ENCODE results near the gene ARFGAP1. TPM values are rescaled to one million over a fixed set of nuclear protein-coding genes. Genes with fewer than 3 reads are reported as not detected.

Gene ARFGAP1
- total RNA-seq, 2 donors from 2014 or later = 108 to 128 TPM

GRCh38 chr20:63316502-63316921, 43.9 kb downstream of the ARFGAP1 start:
- H3K9me3 ChIP-seq (ENCODE audit: control insufficient read depth, low read length, poor library complexity, severe bottlenecking) = no peaks in the 10 kb centered on the region
- Mint-ChIP-seq H3K4me3 (no peak overlapping the region), H3K27ac (no peak overlapping the region), H3K36me3 (ENCODE audit: low read depth) (no peaks in the 10 kb centered on the region), H3K27me3 (peaks cover 6% of the 10 kb centered on the region), H3K4me1 (no peaks in the 10 kb centered on the region)
- ATAC-seq (no peak), DNase-seq (peak in 1 of 3 donors; percentile 5)

DNA sequence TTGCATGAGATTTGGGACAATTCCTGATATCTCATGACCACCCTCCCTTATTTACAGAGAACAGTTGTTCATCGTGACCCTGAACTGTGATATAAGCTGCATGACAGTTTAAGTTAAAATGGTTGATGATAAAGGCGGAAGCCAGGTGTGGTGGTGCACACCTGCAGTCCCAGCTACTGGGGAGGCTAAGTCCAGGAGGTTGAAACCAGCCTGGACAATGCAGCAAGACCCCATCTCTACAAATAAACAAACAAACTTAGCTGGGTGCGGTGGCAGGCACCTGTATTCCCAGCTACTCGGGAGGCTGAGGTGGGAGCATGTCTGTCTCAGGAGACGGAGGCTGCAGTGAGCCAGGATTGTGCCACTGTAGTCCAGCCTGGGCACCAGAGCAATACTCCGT, 44.4 kb downstream of the ARFGAP1 start:
- Mint-ChIP-seq H3K27me3 (peaks cover 6% of the 10 kb centered on the region), H3K4me3 (no peak overlapping the region), H3K36me3 (ENCODE audit: low read depth) (no peaks in the 10 kb centered on the region), H3K27ac (no peak overlapping the region), H3K4me1 (no peaks in the 10 kb centered on the region)
- H3K9me3 ChIP-seq (ENCODE audit: control insufficient read depth, low read length, poor library complexity, severe bottlenecking) = no peaks in the 10 kb centered on the region
- DNase-seq (no peak), ATAC-seq (no peak)

DNA sequence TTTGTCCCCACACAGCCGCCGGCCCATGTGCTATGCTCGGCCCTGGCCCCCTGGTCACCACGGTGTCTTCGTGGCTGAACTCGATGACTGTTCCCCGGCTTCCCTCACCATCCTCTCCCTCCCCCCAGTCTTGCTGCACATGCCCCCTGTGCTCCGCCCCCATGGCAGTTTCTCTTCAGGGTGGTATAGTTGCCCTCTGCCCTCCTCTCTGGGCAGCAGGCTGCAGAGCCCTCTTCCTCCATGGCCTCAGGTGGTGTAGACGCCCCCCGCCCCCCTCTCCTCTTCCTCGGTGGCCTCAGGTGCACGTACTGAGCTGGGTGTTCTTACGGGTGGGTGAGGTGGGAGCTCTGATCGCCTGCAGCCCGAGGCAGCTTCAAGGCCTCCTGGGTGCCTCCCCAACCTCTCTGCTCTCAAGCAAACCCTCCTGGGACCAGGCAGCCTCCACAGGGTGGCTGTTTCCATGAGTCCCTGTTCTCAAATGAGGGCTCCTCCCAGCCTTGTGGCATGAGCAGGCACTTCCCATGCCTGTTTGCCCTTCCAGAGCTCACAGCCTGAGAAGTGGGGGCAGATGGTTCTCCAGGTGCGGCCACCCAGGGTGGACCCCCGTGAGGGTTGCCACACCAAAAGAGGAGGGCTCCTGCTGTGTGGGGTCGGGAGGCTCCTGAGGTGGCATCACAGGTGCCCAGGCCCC, 45.1 kb downstream of the ARFGAP1 start:
- H3K4me3 Mint-ChIP-seq = no peak overlapping the region
- H3K36me3 Mint-ChIP-seq (ENCODE audit: low read depth) = no peaks in the 10 kb centered on the region
- no peak overlapping the region for H3K27ac Mint-ChIP-seq
- H3K4me1 Mint-ChIP-seq = no peaks in the 10 kb centered on the region
- ATAC-seq = no peak
- H3K27me3 Mint-ChIP-seq = peaks cover 6% of the 10 kb centered on the region
- H3K9me3 ChIP-seq (ENCODE audit: control insufficient read depth, low read length, poor library complexity, severe bottlenecking) = no peaks in the 10 kb centered on the region
- peak; percentile 2 to 7 (median 3) for DNase-seq

- no peaks in the 10 kb centered on the region for H3K36me3 Mint-ChIP-seq (ENCODE audit: low read depth)
- peaks cover 14% of the 10 kb centered on the region for H3K27me3 Mint-ChIP-seq
- no peak overlapping the region for H3K27ac Mint-ChIP-seq
- H3K4me3 Mint-ChIP-seq = no peak overlapping the region
- DNase-seq (peak; percentile 1 to 5 (median 5)), ATAC-seq (no peak)
- H3K9me3 ChIP-seq (ENCODE audit: control insufficient read depth, low read length, poor library complexity, severe bottlenecking) = no peaks in the 10 kb centered on the region
- no peaks in the 10 kb centered on the region for H3K4me1 Mint-ChIP-seq
Observed at GRCh38 chr20:63318391-63319163, 46.0 kb downstream of the ARFGAP1 start.

DNA sequence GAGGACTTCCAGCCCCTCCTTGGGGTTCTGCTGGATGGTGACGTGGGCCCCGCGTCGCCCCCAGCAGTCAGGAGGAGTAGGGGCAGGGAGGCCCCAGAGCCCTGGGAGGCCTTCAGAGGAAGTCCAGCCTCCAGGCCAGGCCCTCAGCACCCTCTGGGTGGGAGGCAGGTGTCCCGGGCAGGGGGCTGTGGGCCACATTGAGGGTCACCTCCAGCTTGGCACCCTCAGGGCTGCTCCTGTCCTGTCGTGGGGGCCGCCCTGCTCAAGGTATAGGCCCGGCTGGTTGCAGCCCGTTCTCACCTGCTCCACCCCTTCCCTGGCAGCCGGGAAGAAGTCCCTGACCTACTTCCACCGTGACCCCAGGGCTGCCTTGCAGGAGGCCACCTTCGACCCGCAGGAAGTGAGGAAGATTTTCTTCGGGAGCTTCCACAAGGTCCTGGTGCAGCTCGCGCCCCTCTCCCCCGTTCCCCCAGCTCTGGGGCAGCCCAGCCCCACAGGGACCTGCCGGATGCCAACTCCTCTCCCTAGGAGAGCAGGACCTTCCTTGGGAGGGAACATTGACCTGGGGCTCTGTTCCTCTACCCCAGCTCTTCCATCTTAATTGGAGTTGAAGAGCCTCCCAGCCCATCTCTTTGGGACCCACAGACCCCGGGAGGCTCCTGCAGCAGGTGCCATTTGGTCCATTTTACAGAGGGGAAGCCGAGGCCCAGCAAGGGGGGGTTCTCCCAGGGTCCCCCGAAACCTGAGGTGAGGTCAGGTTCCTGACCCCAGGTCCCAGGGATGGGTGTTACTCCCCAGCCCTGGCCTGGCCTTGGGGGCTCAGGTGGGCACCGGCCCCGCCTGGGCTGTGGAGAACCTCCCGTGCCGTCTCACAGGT, 46.8 kb downstream of the ARFGAP1 start:
- peaks cover 21% of the 10 kb centered on the region for H3K27me3 Mint-ChIP-seq
- no peaks in the 10 kb centered on the region for H3K36me3 Mint-ChIP-seq (ENCODE audit: low read depth)
- no peak for ATAC-seq
- H3K27ac Mint-ChIP-seq = no peak overlapping the region
- H3K4me1 Mint-ChIP-seq = no peaks in the 10 kb centered on the region
- H3K9me3 ChIP-seq (ENCODE audit: control insufficient read depth, low read length, poor library complexity, severe bottlenecking) = no peaks in the 10 kb centered on the region
- peak in 2 of 3 donors; percentile 2 to 7 for DNase-seq
- no peak overlapping the region for H3K4me3 Mint-ChIP-seq

DNA sequence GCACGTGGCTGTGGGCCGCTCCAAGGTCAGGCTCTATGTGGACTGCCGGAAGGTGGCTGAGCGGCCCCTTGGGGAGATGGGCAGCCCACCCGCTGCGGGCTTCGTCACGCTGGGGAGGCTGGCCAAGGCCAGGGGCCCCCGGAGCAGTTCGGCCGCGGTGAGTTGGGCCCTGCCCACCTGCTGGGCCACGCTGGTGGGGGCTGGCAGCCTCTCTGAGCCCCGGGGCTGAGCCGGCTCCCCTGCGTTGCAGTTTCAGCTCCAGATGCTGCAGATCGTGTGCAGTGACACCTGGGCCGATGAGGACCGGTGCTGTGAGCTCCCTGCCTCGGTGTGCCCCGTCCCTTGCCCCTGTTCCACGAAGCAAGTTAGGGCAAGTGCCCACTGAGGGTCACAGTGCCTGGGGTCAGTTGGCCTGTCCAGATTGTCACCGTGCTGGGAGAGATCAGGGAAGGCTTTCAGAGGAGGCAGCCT, 47.5 kb downstream of the ARFGAP1 start:
- ATAC-seq (no peak), DNase-seq (peak in 1 of 3 donors; percentile 10)
- H3K27me3 Mint-ChIP-seq = peaks cover 21% of the 10 kb centered on the region
- no peaks in the 10 kb centered on the region for H3K9me3 ChIP-seq (ENCODE audit: control insufficient read depth, low read length, poor library complexity, severe bottlenecking)
- H3K36me3 Mint-ChIP-seq (ENCODE audit: low read depth) = no peaks in the 10 kb centered on the region
- H3K4me1 Mint-ChIP-seq = no peaks in the 10 kb centered on the region
- H3K4me3 Mint-ChIP-seq = no peak overlapping the region
- no peak overlapping the region for H3K27ac Mint-ChIP-seq

DNA sequence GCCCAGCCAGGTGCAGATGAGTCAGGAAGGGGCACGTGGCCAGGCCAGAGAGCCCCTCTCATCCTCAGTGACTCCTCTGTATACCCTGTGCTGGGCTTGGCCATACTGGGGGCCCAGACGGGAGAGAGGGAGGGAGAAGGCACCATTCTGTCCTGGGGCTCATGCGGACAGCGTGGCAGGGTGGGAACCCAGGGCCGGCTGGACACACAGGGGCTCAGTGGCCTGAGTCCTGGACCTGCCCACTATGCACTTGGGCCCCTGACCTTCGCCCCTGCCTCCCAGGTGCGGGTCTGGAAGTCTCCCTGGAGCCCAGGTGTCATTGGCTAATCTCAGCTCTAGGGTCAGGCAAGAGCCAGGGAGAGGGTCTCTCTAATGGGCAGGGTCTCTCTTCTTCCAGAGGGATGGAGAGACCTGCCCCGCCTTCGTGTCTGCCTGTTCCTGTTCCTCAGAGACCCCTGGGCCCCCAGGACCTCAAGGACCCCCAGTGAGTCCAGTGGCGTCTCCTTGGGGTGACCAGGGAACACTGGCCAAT, 48.1 kb downstream of the ARFGAP1 start:
- no peaks in the 10 kb centered on the region for H3K36me3 Mint-ChIP-seq (ENCODE audit: low read depth)
- H3K4me3 Mint-ChIP-seq = no peak overlapping the region
- no peak overlapping the region for H3K27ac Mint-ChIP-seq
- H3K9me3 ChIP-seq (ENCODE audit: control insufficient read depth, low read length, poor library complexity, severe bottlenecking) = no peaks in the 10 kb centered on the region
- H3K4me1 Mint-ChIP-seq = no peaks in the 10 kb centered on the region
- DNase-seq = peak in 1 of 3 donors; percentile 6
- peaks cover 16% of the 10 kb centered on the region for H3K27me3 Mint-ChIP-seq
- ATAC-seq = no peak

DNA sequence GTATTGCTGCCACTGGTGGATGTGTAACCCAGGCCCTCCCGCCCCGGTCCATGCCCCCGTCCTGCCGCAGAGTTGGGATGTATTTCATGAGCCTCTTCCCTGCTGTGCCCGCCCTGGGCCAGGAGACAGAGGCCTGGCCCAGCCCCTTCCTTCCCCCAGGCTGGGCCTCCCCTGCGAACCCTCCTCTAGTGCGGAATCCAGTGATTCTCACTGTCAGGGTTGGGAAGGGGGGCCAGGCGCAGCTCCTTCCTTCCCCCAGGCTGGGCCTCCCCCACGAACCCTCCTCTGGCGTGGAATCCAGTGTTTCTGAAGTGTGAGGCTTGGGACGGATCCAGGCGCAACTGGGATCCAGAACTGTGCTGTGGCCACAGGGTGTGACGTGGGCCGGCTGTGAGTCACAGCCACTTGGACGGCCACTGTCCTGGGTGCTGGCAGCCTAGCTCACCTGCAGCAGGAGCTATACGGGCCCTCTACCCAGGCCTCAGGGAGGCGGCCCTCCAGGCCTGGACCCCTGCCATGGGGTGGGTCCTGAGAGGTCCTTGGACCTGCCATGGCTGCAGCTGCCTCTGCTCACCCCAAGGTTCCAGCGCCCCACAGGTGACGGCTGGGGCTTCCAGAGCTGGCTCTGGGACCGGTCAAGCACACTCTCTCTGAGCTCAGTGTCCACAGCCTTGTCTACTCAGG, 48.7 kb downstream of the ARFGAP1 start:
- peak in 1 of 3 donors; percentile 6 for DNase-seq
- no peak for ATAC-seq
- H3K4me1 Mint-ChIP-seq = no peaks in the 10 kb centered on the region
- H3K9me3 ChIP-seq (ENCODE audit: control insufficient read depth, low read length, poor library complexity, severe bottlenecking) = no peaks in the 10 kb centered on the region
- peaks cover 14% of the 10 kb centered on the region for H3K27me3 Mint-ChIP-seq
- no peaks in the 10 kb centered on the region for H3K36me3 Mint-ChIP-seq (ENCODE audit: low read depth)
- H3K27ac Mint-ChIP-seq = no peak overlapping the region
- H3K4me3 Mint-ChIP-seq = no peak overlapping the region

- H3K4me1 Mint-ChIP-seq = no peaks in the 10 kb centered on the region
- no peak overlapping the region for H3K4me3 Mint-ChIP-seq
- H3K27me3 Mint-ChIP-seq = peaks cover 14% of the 10 kb centered on the region
- H3K9me3 ChIP-seq (ENCODE audit: control insufficient read depth, low read length, poor library complexity, severe bottlenecking) = no peaks in the 10 kb centered on the region
- no peak overlapping the region for H3K27ac Mint-ChIP-seq
- ATAC-seq (no peak), DNase-seq (peak in 1 of 3 donors; percentile 6)
- H3K36me3 Mint-ChIP-seq (ENCODE audit: low read depth) = no peaks in the 10 kb centered on the region
Observed at GRCh38 chr20:63322146-63322932, 49.7 kb downstream of the ARFGAP1 start.

GRCh38 chr20:63322933-63323273, 50.3 kb downstream of the ARFGAP1 start:
- no peaks in the 10 kb centered on the region for H3K9me3 ChIP-seq (ENCODE audit: control insufficient read depth, low read length, poor library complexity, severe bottlenecking)
- no peak for ATAC-seq
- Mint-ChIP-seq H3K4me3 (no peak overlapping the region), H3K27me3 (peaks cover 14% of the 10 kb centered on the region), H3K36me3 (ENCODE audit: low read depth) (no peaks in the 10 kb centered on the region), H3K27ac (no peak overlapping the region), H3K4me1 (no peaks in the 10 kb centered on the region)
- no peak for DNase-seq

- H3K4me3 Mint-ChIP-seq = no peak overlapping the region
- no peaks in the 10 kb centered on the region for H3K36me3 Mint-ChIP-seq (ENCODE audit: low read depth)
- H3K27ac Mint-ChIP-seq = no peak overlapping the region
- H3K9me3 ChIP-seq (ENCODE audit: control insufficient read depth, low read length, poor library complexity, severe bottlenecking) = no peaks in the 10 kb centered on the region
- ATAC-seq (no peak), DNase-seq (no peak)
- H3K4me1 Mint-ChIP-seq = no peaks in the 10 kb centered on the region
- peaks cover 14% of the 10 kb centered on the region for H3K27me3 Mint-ChIP-seq
Observed at GRCh38 chr20:63323357-63323981, 50.9 kb downstream of the ARFGAP1 start.
